GM12801 (cell line): Measurements from ENCODE around the gene FOXJ3.

Source experiments
- TF ChIP-seq, protein P1 (sequence below): IDR thresholded peaks from one replicate; pipeline ENCODE4 v1.5.1; 2011; ENCODE audit warnings: control low read depth; ENCODE audit not compliant: insufficient read length; ENCODE audit errors: extremely low read depth

FOXJ3 gene

DNA sequence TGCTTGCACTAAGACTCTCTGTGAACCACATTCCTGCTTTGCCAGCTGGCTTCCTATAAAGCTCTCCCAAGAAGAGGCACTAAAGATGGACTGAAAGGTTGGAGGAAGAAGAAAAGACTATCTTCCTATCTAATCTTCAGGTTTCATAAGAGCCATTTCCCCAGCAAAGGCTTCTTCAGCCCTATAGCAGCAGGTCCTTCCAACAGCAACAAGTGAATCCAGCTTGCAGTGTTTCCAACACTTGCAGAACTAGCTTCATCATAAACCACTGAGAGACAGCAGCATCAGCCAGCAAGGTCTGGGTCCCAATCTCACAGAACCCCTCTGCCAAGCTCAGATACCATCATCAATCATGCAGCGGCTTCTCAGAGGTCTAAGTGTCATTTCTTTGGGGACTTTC is 28.1 kb downstream of the FOXJ3 start:
- TF ChIP-seq, protein P1, sequence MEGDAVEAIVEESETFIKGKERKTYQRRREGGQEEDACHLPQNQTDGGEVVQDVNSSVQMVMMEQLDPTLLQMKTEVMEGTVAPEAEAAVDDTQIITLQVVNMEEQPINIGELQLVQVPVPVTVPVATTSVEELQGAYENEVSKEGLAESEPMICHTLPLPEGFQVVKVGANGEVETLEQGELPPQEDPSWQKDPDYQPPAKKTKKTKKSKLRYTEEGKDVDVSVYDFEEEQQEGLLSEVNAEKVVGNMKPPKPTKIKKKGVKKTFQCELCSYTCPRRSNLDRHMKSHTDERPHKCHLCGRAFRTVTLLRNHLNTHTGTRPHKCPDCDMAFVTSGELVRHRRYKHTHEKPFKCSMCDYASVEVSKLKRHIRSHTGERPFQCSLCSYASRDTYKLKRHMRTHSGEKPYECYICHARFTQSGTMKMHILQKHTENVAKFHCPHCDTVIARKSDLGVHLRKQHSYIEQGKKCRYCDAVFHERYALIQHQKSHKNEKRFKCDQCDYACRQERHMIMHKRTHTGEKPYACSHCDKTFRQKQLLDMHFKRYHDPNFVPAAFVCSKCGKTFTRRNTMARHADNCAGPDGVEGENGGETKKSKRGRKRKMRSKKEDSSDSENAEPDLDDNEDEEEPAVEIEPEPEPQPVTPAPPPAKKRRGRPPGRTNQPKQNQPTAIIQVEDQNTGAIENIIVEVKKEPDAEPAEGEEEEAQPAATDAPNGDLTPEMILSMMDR = no peak

DNA sequence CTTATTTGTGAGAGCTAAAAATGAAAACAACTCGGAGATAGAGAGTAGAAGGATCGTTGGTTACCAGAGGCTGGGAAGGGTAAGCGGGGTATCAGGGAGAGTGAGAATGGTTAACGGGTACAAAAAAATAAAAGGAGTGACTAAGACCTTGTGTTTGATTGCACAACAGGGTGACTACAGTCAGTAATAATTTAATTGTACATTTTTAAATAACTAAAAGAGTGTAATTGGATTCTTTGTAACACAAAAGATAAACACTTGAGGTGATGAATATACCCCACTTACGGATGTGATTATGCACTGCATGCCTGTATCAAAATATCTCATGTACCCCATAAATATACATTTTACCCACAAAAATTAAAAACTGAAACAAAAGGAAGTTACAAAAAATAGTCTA is 29.4 kb downstream of the FOXJ3 start:
- TF ChIP-seq, protein P1 = no peak

DNA sequence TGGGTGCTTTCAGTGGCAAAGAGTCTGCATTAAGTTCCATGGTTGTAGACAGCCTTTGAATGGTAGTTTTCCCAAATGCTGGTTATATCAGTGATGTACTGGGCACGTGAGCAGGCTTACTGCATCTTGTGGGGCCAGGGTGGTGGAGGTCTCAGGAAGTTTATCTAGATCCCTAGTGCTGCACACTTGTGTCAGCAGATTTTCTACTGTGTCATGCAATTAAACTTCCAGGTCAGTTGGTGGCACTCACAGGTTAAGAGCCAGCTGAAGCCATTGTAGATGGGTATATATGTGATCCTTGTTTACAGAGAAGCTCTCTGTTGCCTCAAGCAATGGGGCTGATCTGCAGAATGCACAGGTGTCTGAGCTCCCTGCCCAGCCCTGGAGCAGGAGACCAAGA is 33.0 kb downstream of the FOXJ3 start:
- TF ChIP-seq, protein P1 = no peak

GRCh38 chr1:42298520-42298919 is 36.5 kb downstream of the FOXJ3 start:
- TF ChIP-seq, protein P1 = no peak

GRCh38 chr1:42295816-42296215 is 39.2 kb downstream of the FOXJ3 start:
- TF ChIP-seq, protein P1 = no peak

DNA sequence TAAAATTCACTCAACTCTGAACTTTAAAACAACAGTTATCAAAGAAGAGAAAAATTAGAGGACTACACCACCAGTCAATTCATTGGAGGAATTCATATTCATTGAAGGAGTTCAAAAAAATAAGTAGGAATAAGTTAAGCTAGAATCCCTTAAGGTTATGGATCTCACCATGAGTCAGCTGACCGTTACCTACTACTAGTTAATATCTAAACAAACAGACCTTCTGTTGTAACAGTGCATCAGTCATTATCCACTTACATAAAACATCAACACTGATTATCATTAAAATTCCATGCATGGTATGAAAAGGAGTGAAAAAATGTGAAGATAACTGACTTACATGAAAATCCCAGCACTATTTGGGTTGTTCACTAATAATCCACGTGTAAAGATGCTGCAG is 44.9 kb downstream of the FOXJ3 start:
- TF ChIP-seq, protein P1 = no peak

- TF ChIP-seq, protein P1 = no peak
Measured at GRCh38 chr1:42288311-42288985, 46.6 kb downstream of the FOXJ3 start.
